ENCODE results near the gene ANKRD55.

DNA sequence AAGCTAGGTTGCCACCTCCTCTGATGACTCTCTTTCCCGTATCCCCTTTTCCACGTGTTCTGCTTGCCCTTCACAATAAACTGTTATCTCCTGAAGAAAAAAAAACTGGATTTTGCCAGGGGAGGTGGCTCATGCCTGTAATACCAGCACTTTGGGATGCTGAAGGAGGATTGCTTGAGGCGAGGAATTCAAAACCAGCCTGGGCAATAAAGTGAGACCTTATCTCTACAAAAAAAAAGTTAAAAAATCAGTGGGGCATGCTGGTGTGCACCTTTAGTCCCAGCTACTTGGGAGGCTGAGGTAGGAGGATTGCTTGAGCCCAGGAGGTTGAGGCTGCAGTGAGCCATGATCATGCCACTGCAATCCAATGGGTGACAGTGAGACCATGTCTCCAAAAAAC is 156.6 kb downstream of the ANKRD55 start:
- TF ChIP-seq POLR2AphosphoS5 (IDR thresholded peaks at IDR 0.05; ENCODE audit: insufficient read depth in 1 of 2, low read depth in 1 of 2): no peak
- no peak for TF ChIP-seq POLR2A (IDR thresholded peaks at IDR 0.05)
